Central memory CD8-positive, alpha-beta T cell (primary cell): ENCODE data around the gene CEP152.

Experiments
- ATAC-seq: fragments of 150-1000 bp; cut with Tn5 transposase; replicated peaks from 2 replicates; pipeline ENCODE4 v1.10.0; 2022; ENCODE audit warnings: mild to moderate bottlenecking, moderate FRiP score, moderate number of reproducible peaks; ENCODE audit not compliant: poor library complexity, severe bottlenecking; ENCODE audit errors: extremely low read depth
- DNase-seq, 2 donors: peaks; one replicate each; pipeline ENCODE4 v3.0.0; 2021; ENCODE audit warnings: low spot score in 2 of 2
- H3K27ac Mint-ChIP-seq: one replicate; pipeline ENCODE4 v1.8.0; 2022; ENCODE audit warnings: low read depth, mild to moderate bottlenecking, moderate library complexity, mixed read lengths
- H3K27me3 Mint-ChIP-seq: one replicate; pipeline ENCODE4 v1.8.0; 2022; ENCODE audit warnings: mixed read lengths
- H3K36me3 Mint-ChIP-seq: one replicate; pipeline ENCODE4 v1.8.0; 2022; ENCODE audit warnings: mild to moderate bottlenecking, moderate library complexity, mixed read lengths; ENCODE audit not compliant: insufficient read depth
- H3K4me1 Mint-ChIP-seq: one replicate; pipeline ENCODE4 v1.8.0; 2022; ENCODE audit warnings: mixed read lengths
- H3K4me3 Mint-ChIP-seq: one replicate; pipeline ENCODE4 v1.8.0; 2022; ENCODE audit warnings: mild to moderate bottlenecking, moderate library complexity, mixed read lengths
- H3K9me3 Mint-ChIP-seq: one replicate; pipeline ENCODE4 v1.8.0; 2022; ENCODE audit warnings: mixed read lengths

The CEP152 gene

GRCh38 chr15:48708641-48709040, 102.2 kb downstream of the CEP152 start:
- Mint-ChIP-seq H3K4me3 (no peak overlapping the region), H3K36me3 (no peaks in the 10 kb centered on the region), H3K4me1 (no peaks in the 10 kb centered on the region)

GRCh38 chr15:48705381-48705780, 105.5 kb downstream of the CEP152 start:
- H3K27ac Mint-ChIP-seq = no peak overlapping the region
- no peak for ATAC-seq
- no peaks in the 10 kb centered on the region for H3K36me3 Mint-ChIP-seq

More at GRCh38 chr15:48708641-48709040, 102.2 kb downstream of the CEP152 start:
- H3K9me3 Mint-ChIP-seq = peaks cover 6% of the 10 kb centered on the region
- no peaks in the 10 kb centered on the region for H3K27me3 Mint-ChIP-seq
- no peak overlapping the region for H3K27ac Mint-ChIP-seq
- DNase-seq (no peak), ATAC-seq (no peak)

GRCh38 chr15:48703544-48703943, 107.3 kb downstream of the CEP152 start:
- Mint-ChIP-seq H3K27ac (no peak overlapping the region), H3K9me3 (peaks cover 6% of the 10 kb centered on the region), H3K4me1 (no peaks in the 10 kb centered on the region), H3K36me3 (no peaks in the 10 kb centered on the region), H3K4me3 (no peak overlapping the region), H3K27me3 (no peaks in the 10 kb centered on the region)
- DNase-seq (no peak), ATAC-seq (no peak)

More at GRCh38 chr15:48705381-48705780, 105.5 kb downstream of the CEP152 start:
- H3K4me1 Mint-ChIP-seq = no peaks in the 10 kb centered on the region
- no peak overlapping the region for H3K4me3 Mint-ChIP-seq
- DNase-seq = no peak
- peaks cover 6% of the 10 kb centered on the region for H3K9me3 Mint-ChIP-seq
- no peaks in the 10 kb centered on the region for H3K27me3 Mint-ChIP-seq

GRCh38 chr15:48702569-48703236, 108.2 kb downstream of the CEP152 start:
- Mint-ChIP-seq H3K27me3 (no peaks in the 10 kb centered on the region), H3K27ac (no peak overlapping the region), H3K9me3 (peaks cover 6% of the 10 kb centered on the region), H3K4me1 (no peaks in the 10 kb centered on the region), H3K4me3 (no peak overlapping the region), H3K36me3 (no peaks in the 10 kb centered on the region)
- ATAC-seq (no peak), DNase-seq (no peak)

GRCh38 chr15:48696627-48697312, 114.1 kb downstream of the CEP152 start:
- Mint-ChIP-seq H3K27ac (no peak overlapping the region), H3K9me3 (no peaks in the 10 kb centered on the region), H3K4me1 (no peaks in the 10 kb centered on the region), H3K4me3 (no peak overlapping the region), H3K36me3 (no peaks in the 10 kb centered on the region), H3K27me3 (no peaks in the 10 kb centered on the region)
- DNase-seq (no peak), ATAC-seq (no peak)

GRCh38 chr15:48695827-48696573, 114.9 kb downstream of the CEP152 start:
- Mint-ChIP-seq H3K4me1 (no peaks in the 10 kb centered on the region), H3K36me3 (no peaks in the 10 kb centered on the region), H3K27me3 (no peaks in the 10 kb centered on the region), H3K27ac (no peak overlapping the region), H3K9me3 (no peaks in the 10 kb centered on the region), H3K4me3 (no peak overlapping the region)
- DNase-seq (no peak), ATAC-seq (no peak)

GRCh38 chr15:48695088-48695826, 115.6 kb downstream of the CEP152 start:
- H3K36me3 Mint-ChIP-seq = no peaks in the 10 kb centered on the region
- H3K4me3 Mint-ChIP-seq = no peak overlapping the region
- no peaks in the 10 kb centered on the region for H3K4me1 Mint-ChIP-seq
- no peaks in the 10 kb centered on the region for H3K9me3 Mint-ChIP-seq
- DNase-seq (no peak), ATAC-seq (no peak)
- H3K27me3 Mint-ChIP-seq = no peaks in the 10 kb centered on the region
- no peak overlapping the region for H3K27ac Mint-ChIP-seq

GRCh38 chr15:48693484-48693883, 117.4 kb downstream of the CEP152 start:
- Mint-ChIP-seq H3K9me3 (no peaks in the 10 kb centered on the region), H3K27ac (no peak overlapping the region), H3K27me3 (no peaks in the 10 kb centered on the region), H3K4me1 (no peaks in the 10 kb centered on the region), H3K36me3 (no peaks in the 10 kb centered on the region), H3K4me3 (no peak overlapping the region)
- ATAC-seq (no peak), DNase-seq (no peak)

GRCh38 chr15:48688493-48688892, 122.4 kb downstream of the CEP152 start:
- Mint-ChIP-seq H3K9me3 (peaks cover 14% of the 10 kb centered on the region), H3K36me3 (no peaks in the 10 kb centered on the region), H3K27me3 (no peaks in the 10 kb centered on the region)

More at GRCh38 chr15:48688493-48688892, 122.4 kb downstream of the CEP152 start:
- DNase-seq = no peak
- ATAC-seq = no peak
- H3K4me3 Mint-ChIP-seq = no peak overlapping the region
- no peaks in the 10 kb centered on the region for H3K4me1 Mint-ChIP-seq
- no peak overlapping the region for H3K27ac Mint-ChIP-seq
